Spleen (tissue), 7 donors: ENCODE measurements around the gene GRIP1.

Source experiments
- POLR2A ChIP-seq, 3 donors: fragments of 450-650 bp; IDR thresholded peaks; one replicate each; pipeline ENCODE4 v1.5.1; 2017; ENCODE audit warnings: antibody characterized with exemption in 3 of 3, mild to moderate bottlenecking in 1 of 3
- TF ChIP-seq, protein P1 (sequence below), 11 experiments: fragments of 200-600 bp in 7 of 11; fragments of 450-650 bp in 4 of 11; sonication (generic) in 4 of 11; IDR thresholded peaks in 8 of 11; conservative IDR thresholded peaks in 3 of 11; 1 replicate in 7 of 11; 2 replicates in 4 of 11; pipeline versions ENCODE4 v1.4.0 to v1.8.0; 2016 to 2021; ENCODE audit warnings: antibody characterized with exemption in 11 of 11, inconsistent platforms in 4 of 11, mild to moderate bottlenecking in 1 of 11
- donor health status: DM: no; HTN: no; CAD: no; lungs with moderate emphysema.
- donor health status: DM: no; HTN: no; CAD: no.
- donor health status: DM: no; HTN: no; CAD: no.

DNA sequence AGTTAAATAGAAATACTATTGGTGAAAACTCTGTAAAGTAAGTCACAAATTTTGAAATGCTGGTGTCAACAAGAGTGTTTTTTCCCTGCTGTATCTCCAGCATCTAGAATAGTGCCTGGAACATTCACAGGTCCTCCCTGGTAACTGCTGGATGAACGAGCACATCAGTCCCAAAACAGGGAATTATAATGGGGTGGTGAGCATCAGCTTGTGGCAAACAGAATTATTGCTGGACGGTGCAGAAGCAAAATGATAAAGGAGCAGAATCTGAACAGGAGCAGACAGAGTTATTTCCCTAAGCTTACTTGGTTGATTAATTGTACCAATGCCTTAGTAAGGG, 129.9 kb downstream of the GRIP1 start:
- no peak for TF ChIP-seq POLR2A (IDR thresholded peaks at IDR 0.05)
- TF ChIP-seq, protein P1, sequence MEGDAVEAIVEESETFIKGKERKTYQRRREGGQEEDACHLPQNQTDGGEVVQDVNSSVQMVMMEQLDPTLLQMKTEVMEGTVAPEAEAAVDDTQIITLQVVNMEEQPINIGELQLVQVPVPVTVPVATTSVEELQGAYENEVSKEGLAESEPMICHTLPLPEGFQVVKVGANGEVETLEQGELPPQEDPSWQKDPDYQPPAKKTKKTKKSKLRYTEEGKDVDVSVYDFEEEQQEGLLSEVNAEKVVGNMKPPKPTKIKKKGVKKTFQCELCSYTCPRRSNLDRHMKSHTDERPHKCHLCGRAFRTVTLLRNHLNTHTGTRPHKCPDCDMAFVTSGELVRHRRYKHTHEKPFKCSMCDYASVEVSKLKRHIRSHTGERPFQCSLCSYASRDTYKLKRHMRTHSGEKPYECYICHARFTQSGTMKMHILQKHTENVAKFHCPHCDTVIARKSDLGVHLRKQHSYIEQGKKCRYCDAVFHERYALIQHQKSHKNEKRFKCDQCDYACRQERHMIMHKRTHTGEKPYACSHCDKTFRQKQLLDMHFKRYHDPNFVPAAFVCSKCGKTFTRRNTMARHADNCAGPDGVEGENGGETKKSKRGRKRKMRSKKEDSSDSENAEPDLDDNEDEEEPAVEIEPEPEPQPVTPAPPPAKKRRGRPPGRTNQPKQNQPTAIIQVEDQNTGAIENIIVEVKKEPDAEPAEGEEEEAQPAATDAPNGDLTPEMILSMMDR (IDR thresholded peaks at IDR 0.05 in 8 of 11, conservative IDR thresholded peaks at IDR 0.05 in 3 of 11): no peak
